ENCODE measurements around the gene SLC25A43.

DNA sequence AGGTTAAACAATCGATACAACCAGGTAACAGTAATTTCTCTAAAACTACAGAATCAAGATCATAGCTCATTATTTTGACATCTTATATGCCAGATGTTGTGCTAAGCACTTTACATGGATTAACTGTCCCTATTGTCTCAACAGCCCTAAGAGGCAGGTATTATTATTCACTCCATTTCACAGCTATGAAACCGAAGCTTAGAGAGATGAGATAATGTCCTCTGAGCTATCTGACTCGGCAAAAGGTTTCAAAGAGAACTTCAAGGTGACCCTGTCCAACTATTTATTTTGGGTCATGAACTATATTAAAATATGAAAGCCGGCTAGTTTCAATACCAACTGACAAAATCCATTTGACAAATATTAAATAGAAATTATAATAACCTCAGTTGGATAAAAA lies 79.4 kb downstream of the SLC25A43 start:
- TF ChIP-seq POLR2A (IDR thresholded peaks at IDR 0.05; ENCODE audit: low read depth, low read length) (no peak), TAF1 (IDR thresholded peaks at IDR 0.05; ENCODE audit: borderline replicate concordance, low read depth, low read length) (no peak)
